ENCODE measurements around the gene NUDT4. TPM values are rescaled to one million over a fixed set of nuclear protein-coding genes. Genes with fewer than 3 reads are reported as not detected.

Gene NUDT4
- total and polyA plus RNA-seq, 2 of the 4 experiments (the other 2 are of a cell fraction), result 23.6 to 25.6 TPM

GRCh38 chr12:93438266-93439050 is 60.7 kb downstream of the NUDT4 start:
- WGBS, 2 experiments (ENCODE audit: extremely low coverage in 2 of 2, insufficient read length in 1 of 2), result 100% methylated on average over 1 of the region's 3 CpGs; no CpG with 5 or more reads in 1 of the 2 experiments
- Histone ChIP-seq H2AFZ (replicated peaks; ENCODE audit: low read length, poor library complexity) (no peak overlapping the region), H3K4me1 (ENCODE audit: control insufficient read depth, insufficient read depth, low read length) (peaks cover 19% of the 10 kb centered on the region)

More at GRCh38 chr12:93438266-93439050, 60.7 kb downstream of the NUDT4 start:
- Histone ChIP-seq H3K9me1 (ENCODE audit: insufficient read depth, low read length) (peaks cover 11% of the 10 kb centered on the region), H3K23ac (ENCODE audit: low read depth, low read length) (peak overlapping the region; percentile 42; the same call in 1 of the 2 replicates), H4K5ac (ENCODE audit: low read depth, low read length) (no peak overlapping the region), H2AK5ac (ENCODE audit: low read depth, low read length) (no peak overlapping the region), H3K4me3 (ENCODE audit: insufficient read depth, low read depth, low read length) (no peak overlapping the region), H4K20me1 (ENCODE audit: insufficient read depth, low read length) (peaks cover 77% of the 10 kb centered on the region), H3K9ac (ENCODE audit: low read depth, low read length) (no peak overlapping the region), H2BK5ac (ENCODE audit: low read depth, low read length, poor library complexity, severe bottlenecking) (no peak overlapping the region), H3K36me3 (ENCODE audit: control insufficient read depth, insufficient read depth, low read length) (no peaks in the 10 kb centered on the region), H3K79me1 (ENCODE audit: low read depth in 1 of 2, low read length in 2 of 2) (peaks cover 3 to 33% of the 10 kb centered on the region in 2 experiments; a peak in 3 of 4 replicates), H3K56ac (ENCODE audit: extremely low read depth, insufficient read depth, low read length) (no peak overlapping the region), H3K18ac (ENCODE audit: low read depth, low read length) (no peak overlapping the region), H4K8ac (ENCODE audit: low read depth in 2 of 2, low read length in 2 of 2) (no peak overlapping the region), H3K4ac (ENCODE audit: low read depth, low read length) (no peak overlapping the region), H3K9me3 (ENCODE audit: control insufficient read depth, insufficient read depth, low read length) (no peaks in the 10 kb centered on the region), H3K27ac (ENCODE audit: insufficient read depth, low read length) (no peak overlapping the region), H3K14ac (replicated peaks; ENCODE audit: low read depth, low read length) (no peak overlapping the region), H4K91ac (ENCODE audit: insufficient read depth, low read depth, low read length) (no peak overlapping the region), H3K4me2 (ENCODE audit: low read depth, low read length) (no peak overlapping the region), H2AK9ac (replicated peaks; ENCODE audit: low read depth, low read length, poor library complexity) (no peak overlapping the region), H2BK15ac (ENCODE audit: low read depth, low read length) (no peak overlapping the region), H3K27me3 (ENCODE audit: control insufficient read depth, insufficient read depth, low read length) (no peaks in the 10 kb centered on the region), H2BK120ac (ENCODE audit: low read depth, low read length) (no peak overlapping the region), H2BK20ac (ENCODE audit: low read depth, low read length) (no peak overlapping the region)
- dilution Hi-C loops (cut with HindIII; ENCODE audit: low sequenced_read_pairs, unreplicated experiment) (no loop called here), intact Hi-C loops (cut with micrococcal nuclease) (no loop called here), in situ Hi-C loops (cut with MboI; ENCODE audit: low sequenced_read_pairs) (no loop called here)
- no peak for DNase-seq
- ChIA-PET POLR2A (ENCODE audit: unreplicated experiment) (no interaction called here), CTCF (no interaction called here)
- TF ChIP-seq USF2 (IDR thresholded peaks at IDR 0.05; ENCODE audit: low read depth, low read length) (no peak), CTCF (conservative IDR thresholded peaks at IDR 0.05; ENCODE audit: low read depth, low read length) (no peak), MXI1 (IDR thresholded peaks at IDR 0.05; ENCODE audit: borderline replicate concordance, low read depth, low read length) (no peak), RAD21 (IDR thresholded peaks at IDR 0.05; ENCODE audit: low read length) (no peak), RCOR1 (IDR thresholded peaks at IDR 0.05; ENCODE audit: insufficient replicate concordance, low read length) (no peak), ELK1 (IDR thresholded peaks at IDR 0.05; ENCODE audit: borderline replicate concordance, low read depth, low read length) (no peak), FOS (IDR thresholded peaks at IDR 0.05; ENCODE audit: low read depth, low read length) (no peak)
- no TSS peak for BruUV-seq (replicated peaks)
- no peak for ATAC-seq (ENCODE audit: low read depth)

All from IMR-90 (cell line).